Measurements from ENCODE around the gene DHH.
A peak's percentile ranks its signal among the peaks of the same experiment; 100 is the strongest.
"Not testable (repeated sequence)": the region's sequence is repeated elsewhere in the genome, so short reads cannot be mapped to it uniquely, and the experiment has no call there.

The DHH gene

GRCh38 chr12:49070971-49071370 lies 23.6 kb downstream of the DHH start:
- no peak for DNase-seq (ENCODE audit: low read depth in 3 of 3)

GRCh38 chr12:49069507-49070346 lies 24.9 kb downstream of the DHH start, which contains the start of gene RHEBL1:
Gene RHEBL1, minus strand, starts transcription at chr12:49069979. Its CDS starts 194 bp downstream, at chr12:49069785.
- DNase-seq (ENCODE audit: low read depth in 3 of 3): peak; percentile 98 to 99 (median 99)

- no peak for DNase-seq (ENCODE audit: low read depth in 3 of 3)
Observed at GRCh38 chr12:49068879-49069506, 25.6 kb downstream of the DHH start.

- no peak for DNase-seq (ENCODE audit: low read depth in 3 of 3)
Observed at GRCh38 chr12:49066120-49066519, 28.5 kb downstream of the DHH start.

- no peak for DNase-seq (ENCODE audit: low read depth in 3 of 3)
Observed at GRCh38 chr12:49064767-49065152, 29.8 kb downstream of the DHH start.

GRCh38 chr12:49061916-49062315 lies 32.7 kb downstream of the DHH start:
- DNase-seq (ENCODE audit: low read depth in 3 of 3): not testable (repeated sequence)

- DNase-seq (ENCODE audit: low read depth in 3 of 3): no peak
Observed at GRCh38 chr12:49061157-49061650, 33.4 kb downstream of the DHH start.

- peak; percentile 81 to 85 (median 85) for DNase-seq (ENCODE audit: low read depth in 3 of 3)
Observed at GRCh38 chr12:49060237-49061156, 34.1 kb downstream of the DHH start, which contains the start of gene KMT2D. Gene KMT2D, minus strand, starts transcription at chr12:49060794. Its CDS starts 5,470 bp downstream, at chr12:49055324.

- no peak for DNase-seq (ENCODE audit: low read depth in 3 of 3)
Observed at GRCh38 chr12:49059299-49060171, 35.1 kb downstream of the DHH start.

GRCh38 chr12:49059045-49059298 lies 35.6 kb downstream of the DHH start:
- no peak for DNase-seq (ENCODE audit: low read depth in 3 of 3)

GRCh38 chr12:49058366-49059044 lies 36.1 kb downstream of the DHH start:
- no peak for DNase-seq (ENCODE audit: low read depth in 3 of 3)

- no peak for DNase-seq (ENCODE audit: low read depth in 3 of 3)
Observed at GRCh38 chr12:49057888-49058287, 36.7 kb downstream of the DHH start.

GRCh38 chr12:49055978-49056754 lies 38.4 kb downstream of the DHH start:
- DNase-seq (ENCODE audit: low read depth in 3 of 3): peak in 2 of 3 donors; percentile 20 to 29

GRCh38 chr12:49055092-49055491 lies 39.5 kb downstream of the DHH start:
- DNase-seq (ENCODE audit: low read depth in 3 of 3): no peak

GRCh38 chr12:49054524-49054923 lies 40.1 kb downstream of the DHH start:
- no peak for DNase-seq (ENCODE audit: low read depth in 3 of 3)

GRCh38 chr12:49054096-49054495 lies 40.5 kb downstream of the DHH start:
- no peak for DNase-seq (ENCODE audit: low read depth in 3 of 3)

- no peak for DNase-seq (ENCODE audit: low read depth in 3 of 3)
Observed at GRCh38 chr12:49052451-49053208, 42.0 kb downstream of the DHH start.

- no peak for DNase-seq (ENCODE audit: low read depth in 3 of 3)
Observed at GRCh38 chr12:49051777-49052438, 42.7 kb downstream of the DHH start.

Measured in stimulated activated CD4-positive, alpha-beta T cell treated with anti-CD3 and anti-CD28 coated beads, TNF-alpha, amount 100 ng/mL, for 48 hours (primary cell).